ENCODE measurements around the gene EXOC6. TPM values are rescaled to one million over a fixed set of nuclear protein-coding genes. Genes with fewer than 3 reads are reported as not detected.

The EXOC6 gene
- total RNA-seq, 1 experiment from 2014 or later: 19.2 TPM

GRCh38 chr10:93083743-93084539 is 235.6 kb downstream of the EXOC6 start:
- DNase-seq: no peak
- TF ChIP-seq CTCF (IDR thresholded peaks at IDR 0.05; ENCODE audit: unreplicated experiment): no peak
- CTCF ChIA-PET: no interaction called here
- H3K4me3 Mint-ChIP-seq (ENCODE audit: low read depth, unreplicated experiment): no peak overlapping the region
- no peaks in the 10 kb centered on the region for H3K36me3 Mint-ChIP-seq (ENCODE audit: insufficient read depth, unreplicated experiment)
- no peak overlapping the region for H3K27ac Mint-ChIP-seq (ENCODE audit: unreplicated experiment)
- peaks cover 17% of the 10 kb centered on the region for H3K4me1 Mint-ChIP-seq (ENCODE audit: low read depth, unreplicated experiment)
- BruUV-seq (replicated peaks): no TSS peak
- intact Hi-C loops (cut with micrococcal nuclease; ENCODE audit: unreplicated experiment): no loop called here
- H3K27me3 Mint-ChIP-seq (ENCODE audit: unreplicated experiment): no peaks in the 10 kb centered on the region
- H3K9me3 Mint-ChIP-seq (ENCODE audit: low read depth, unreplicated experiment): no peaks in the 10 kb centered on the region

- DNase-seq: no peak
- Mint-ChIP-seq H3K9me3 (ENCODE audit: low read depth, unreplicated experiment) (no peaks in the 10 kb centered on the region), H3K36me3 (ENCODE audit: insufficient read depth, unreplicated experiment) (no peaks in the 10 kb centered on the region), H3K27ac (ENCODE audit: unreplicated experiment) (no peak overlapping the region), H3K27me3 (ENCODE audit: unreplicated experiment) (no peaks in the 10 kb centered on the region), H3K4me3 (ENCODE audit: low read depth, unreplicated experiment) (no peak overlapping the region), H3K4me1 (ENCODE audit: low read depth, unreplicated experiment) (peaks cover 11% of the 10 kb centered on the region)
- BruUV-seq (replicated peaks): no TSS peak
- TF ChIP-seq CTCF (IDR thresholded peaks at IDR 0.05; ENCODE audit: unreplicated experiment): no peak
- intact Hi-C loops (cut with micrococcal nuclease; ENCODE audit: unreplicated experiment): no loop called here
- CTCF ChIA-PET: no interaction called here
Observed at GRCh38 chr10:93085272-93085859, 237.0 kb downstream of the EXOC6 start.

GRCh38 chr10:93086289-93086688 is 238.0 kb downstream of the EXOC6 start:
- TF ChIP-seq CTCF (IDR thresholded peaks at IDR 0.05; ENCODE audit: unreplicated experiment): no peak
- BruUV-seq (replicated peaks): no TSS peak
- CTCF ChIA-PET: no interaction called here
- no peak overlapping the region for H3K27ac Mint-ChIP-seq (ENCODE audit: unreplicated experiment)
- H3K9me3 Mint-ChIP-seq (ENCODE audit: low read depth, unreplicated experiment): no peaks in the 10 kb centered on the region
- peaks cover 6% of the 10 kb centered on the region for H3K4me1 Mint-ChIP-seq (ENCODE audit: low read depth, unreplicated experiment)
- no peaks in the 10 kb centered on the region for H3K27me3 Mint-ChIP-seq (ENCODE audit: unreplicated experiment)
- no peak overlapping the region for H3K4me3 Mint-ChIP-seq (ENCODE audit: low read depth, unreplicated experiment)
- DNase-seq: no peak
- H3K36me3 Mint-ChIP-seq (ENCODE audit: insufficient read depth, unreplicated experiment): no peaks in the 10 kb centered on the region
- intact Hi-C loops (cut with micrococcal nuclease; ENCODE audit: unreplicated experiment): no loop called here

GRCh38 chr10:93087846-93088245 is 239.5 kb downstream of the EXOC6 start:
- BruUV-seq (replicated peaks): no TSS peak
- Mint-ChIP-seq H3K27me3 (ENCODE audit: unreplicated experiment) (no peaks in the 10 kb centered on the region), H3K4me1 (ENCODE audit: low read depth, unreplicated experiment) (no peaks in the 10 kb centered on the region), H3K36me3 (ENCODE audit: insufficient read depth, unreplicated experiment) (no peaks in the 10 kb centered on the region), H3K4me3 (ENCODE audit: low read depth, unreplicated experiment) (no peak overlapping the region), H3K9me3 (ENCODE audit: low read depth, unreplicated experiment) (no peaks in the 10 kb centered on the region), H3K27ac (ENCODE audit: unreplicated experiment) (no peak overlapping the region)
- no peak for DNase-seq
- intact Hi-C loops (cut with micrococcal nuclease; ENCODE audit: unreplicated experiment): no loop called here
- no peak for TF ChIP-seq CTCF (IDR thresholded peaks at IDR 0.05; ENCODE audit: unreplicated experiment)
- CTCF ChIA-PET: no interaction called here

Data from Calu3 (cell line).